NOMO-1 (cell line): ENCODE results near the gene KCNH1.

ENCODE experiments used
- DNase-seq, 2 experiments: peaks; one replicate each; lab custom pipeline; 2025; ENCODE audit not compliant: unreplicated experiment in 2 of 2; lab: John Stamatoyannopoulos, UW

KCNH1 gene

GRCh38 chr1:211133836-211134669 lies at the start of gene KCNH1:
Gene KCNH1 (minus strand): TSS chr1:211134148. CDS start chr1:211133945, 203 bp downstream.
- peak; percentile 75 to 87 for DNase-seq

- no peak for DNase-seq
Observed at GRCh38 chr1:211182746-211183145, 48.8 kb upstream of the KCNH1 start.

- no peak for DNase-seq
Observed at GRCh38 chr1:211174375-211174774, 40.4 kb upstream of the KCNH1 start.

GRCh38 chr1:211172657-211173056 lies 38.7 kb upstream of the KCNH1 start:
- no peak for DNase-seq

GRCh38 chr1:211169353-211169752 lies 35.4 kb upstream of the KCNH1 start:
- no peak for DNase-seq

GRCh38 chr1:211158866-211159265 lies 24.9 kb upstream of the KCNH1 start:
- DNase-seq: no peak

GRCh38 chr1:211155040-211155439 lies 21.1 kb upstream of the KCNH1 start:
- DNase-seq: no peak

GRCh38 chr1:211153932-211154331 lies 20.0 kb upstream of the KCNH1 start:
- DNase-seq: no peak

- no peak for DNase-seq
Observed at GRCh38 chr1:211148366-211148765, 14.4 kb upstream of the KCNH1 start.

- no peak for DNase-seq
Observed at GRCh38 chr1:211145944-211146343, 12.0 kb upstream of the KCNH1 start.

GRCh38 chr1:211135342-211135950 lies 1.5 kb upstream of the KCNH1 start:
- DNase-seq: peak in 1 of 2 experiments; percentile 20

GRCh38 chr1:211133393-211133835 lies 534 bp downstream of the KCNH1 start:
- no peak for DNase-seq

GRCh38 chr1:211132721-211133392 lies 1.1 kb downstream of the KCNH1 start:
- no peak for DNase-seq

- no peak for DNase-seq
Observed at GRCh38 chr1:211129776-211130175, 4.2 kb downstream of the KCNH1 start.

GRCh38 chr1:211127166-211127565 lies 6.8 kb downstream of the KCNH1 start:
- DNase-seq: no peak

GRCh38 chr1:211126622-211127021 lies 7.3 kb downstream of the KCNH1 start:
- no peak for DNase-seq

- DNase-seq: no peak
Observed at GRCh38 chr1:211118407-211119102, 15.4 kb downstream of the KCNH1 start.

- DNase-seq: no peak
Observed at GRCh38 chr1:211114446-211114845, 19.5 kb downstream of the KCNH1 start.

- no peak for DNase-seq
Observed at GRCh38 chr1:211113566-211113965, 20.4 kb downstream of the KCNH1 start.

- DNase-seq: no peak
Observed at GRCh38 chr1:211111351-211111750, 22.6 kb downstream of the KCNH1 start.

- DNase-seq: no peak
Observed at GRCh38 chr1:211101481-211101880, 32.5 kb downstream of the KCNH1 start.
